Urothelium cell line (cell line): Measurements from ENCODE around the gene TBCE.
A peak's percentile ranks its signal among the peaks of the same experiment; 100 is the strongest.
"Not testable (repeated sequence)": the region's sequence is repeated elsewhere in the genome, so short reads cannot be mapped to it uniquely, and the experiment has no call there.

Experiments used
- DNase-seq: peaks from one replicate; pipeline ENCODE4 v3.0.0; 2011; ENCODE audit warnings: low spot score, mixed read lengths
- FAIRE-seq: peaks from 2 replicates; lab custom pipeline; 2011; peaks lifted over from hg19 to GRCh38; lab: Jason Lieb, UNC

Gene TBCE

GRCh38 chr1:235351441-235351840 is 15.8 kb upstream of the TBCE start:
- FAIRE-seq (no peak), DNase-seq (no peak)

- DNase-seq (no peak), FAIRE-seq (no peak)
These were observed 15.3 kb upstream of the TBCE start for GRCh38 chr1:235351898-235352297.

- no peak for FAIRE-seq
- DNase-seq, result no peak
These were observed 9.5 kb upstream of the TBCE start for GRCh38 chr1:235357485-235358373.

GRCh38 chr1:235358899-235359298 is 8.3 kb upstream of the TBCE start:
- no peak for DNase-seq
- FAIRE-seq, result no peak

- not testable (repeated sequence) for FAIRE-seq, DNase-seq
These were observed 3.0 kb upstream of the TBCE start for GRCh38 chr1:235364189-235364588.

GRCh38 chr1:235366286-235366685 is 941 bp upstream of the TBCE start:
- no peak for DNase-seq
- no peak for FAIRE-seq

GRCh38 chr1:235368428-235368827 is 1.2 kb downstream of the TBCE start:
- DNase-seq (no peak), FAIRE-seq (no peak)

GRCh38 chr1:235369802-235370201 is 2.6 kb downstream of the TBCE start:
- no peak for DNase-seq
- no peak for FAIRE-seq

GRCh38 chr1:235375919-235376605 is 8.8 kb downstream of the TBCE start:
- DNase-seq, result no peak
- FAIRE-seq, result no peak

GRCh38 chr1:235378134-235378735 is 11.0 kb downstream of the TBCE start:
- FAIRE-seq, DNase-seq: not testable (repeated sequence)

- not testable (repeated sequence) for DNase-seq, FAIRE-seq
These were observed 14.9 kb downstream of the TBCE start for GRCh38 chr1:235381955-235382739.

GRCh38 chr1:235385633-235386032 is 18.4 kb downstream of the TBCE start:
- FAIRE-seq, DNase-seq: not testable (repeated sequence)

- FAIRE-seq, result no peak
- DNase-seq, result no peak
These were observed 24.6 kb downstream of the TBCE start for GRCh38 chr1:235391874-235392273.

- FAIRE-seq, result no peak
- DNase-seq, result no peak
These were observed 30.5 kb downstream of the TBCE start for GRCh38 chr1:235397733-235398132.

GRCh38 chr1:235399661-235400060 is 32.4 kb downstream of the TBCE start:
- no peak for DNase-seq

GRCh38 chr1:235401251-235401650 is 34.0 kb downstream of the TBCE start:
- no peak for DNase-seq
- FAIRE-seq, result no peak

More at GRCh38 chr1:235399661-235400060, 32.4 kb downstream of the TBCE start:
- FAIRE-seq, result no peak

- no peak for FAIRE-seq
These were observed 35.4 kb downstream of the TBCE start for GRCh38 chr1:235402457-235403200.

GRCh38 chr1:235403593-235403992 is 36.4 kb downstream of the TBCE start:
- DNase-seq, result no peak
- FAIRE-seq, result no peak

More at GRCh38 chr1:235402457-235403200, 35.4 kb downstream of the TBCE start:
- DNase-seq, result no peak

GRCh38 chr1:235404190-235404589 is 37.0 kb downstream of the TBCE start:
- DNase-seq (peak; percentile 38), FAIRE-seq (no peak)

GRCh38 chr1:235407419-235407818 is 40.2 kb downstream of the TBCE start:
- no peak for FAIRE-seq
- no peak for DNase-seq
